ENCODE data around the gene FLOT2. TPM values are rescaled to one million over a fixed set of nuclear protein-coding genes. Genes with fewer than 3 reads are reported as not detected.

The FLOT2 gene
- total RNA-seq, 3 donors from 2014 or later: 49.8 to 78.3 (median 56.9) TPM

- Histone ChIP-seq H3K9me3 (no peaks in the 10 kb centered on the region), H3K36me3 (no peaks in the 10 kb centered on the region), H3K4me3 (no peak overlapping the region), H3K27ac (no peak overlapping the region), H3K27me3 (no peaks in the 10 kb centered on the region), H3K4me1 (peaks cover 0 to 41% of the 10 kb centered on the region in 2 donors)
- intact Hi-C loops (cut with DNase I; ENCODE audit: low total_unique reads): loop anchor here (1.0 to 10.0 kb wide), 2 partner anchors 10 to 126 kb away; partner anchors contain the start of gene PHF12
- no peak for DNase-seq (ENCODE audit: low spot score in 2 of 2)
- TF ChIP-seq POLR2AphosphoS5 (IDR thresholded peaks at IDR 0.05): no peak
- no peak for TF ChIP-seq CTCF (IDR thresholded peaks at IDR 0.05)
- no peak for TF ChIP-seq POLR2A (IDR thresholded peaks at IDR 0.05)
Measured at GRCh38 chr17:28941251-28941650, 43.7 kb upstream of the FLOT2 start.

GRCh38 chr17:28940675-28941074 is 43.1 kb upstream of the FLOT2 start:
- intact Hi-C loops (cut with DNase I; ENCODE audit: low total_unique reads): loop anchor here (1.0 to 10.0 kb wide), 2 partner anchors 11 to 126 kb away; partner anchors contain the start of gene PHF12
- Histone ChIP-seq H3K27me3 (no peaks in the 10 kb centered on the region), H3K4me1 (peaks cover 0 to 37% of the 10 kb centered on the region in 2 donors), H3K27ac (no peak overlapping the region), H3K9me3 (no peaks in the 10 kb centered on the region), H3K36me3 (no peaks in the 10 kb centered on the region), H3K4me3 (no peak overlapping the region)
- TF ChIP-seq POLR2AphosphoS5 (IDR thresholded peaks at IDR 0.05) (no peak), CTCF (IDR thresholded peaks at IDR 0.05) (no peak), POLR2A (IDR thresholded peaks at IDR 0.05) (no peak)
- no peak for DNase-seq (ENCODE audit: low spot score in 2 of 2)

GRCh38 chr17:28940142-28940541 is 42.6 kb upstream of the FLOT2 start:
- TF ChIP-seq POLR2A (IDR thresholded peaks at IDR 0.05) (no peak), POLR2AphosphoS5 (IDR thresholded peaks at IDR 0.05) (no peak), CTCF (IDR thresholded peaks at IDR 0.05) (no peak)
- no peak overlapping the region for H3K27ac ChIP-seq
- intact Hi-C loops (cut with DNase I; ENCODE audit: low total_unique reads): loop anchor here (10.0 kb wide), 1 partner anchor 125 kb away; no protein-coding TSS in a partner anchor
- no peak overlapping the region for H3K4me3 ChIP-seq
- H3K27me3 ChIP-seq: no peaks in the 10 kb centered on the region
- peaks cover 0 to 36% of the 10 kb centered on the region in 2 donors for H3K4me1 ChIP-seq
- no peaks in the 10 kb centered on the region for H3K9me3 ChIP-seq
- no peaks in the 10 kb centered on the region for H3K36me3 ChIP-seq
- no peak for DNase-seq (ENCODE audit: low spot score in 2 of 2)

- Histone ChIP-seq H3K36me3 (no peaks in the 10 kb centered on the region), H3K9me3 (no peaks in the 10 kb centered on the region), H3K27ac (peak overlapping the region; percentile 74 to 80), H3K27me3 (no peaks in the 10 kb centered on the region), H3K4me1 (peaks cover 0 to 36% of the 10 kb centered on the region in 2 donors), H3K4me3 (no peak overlapping the region)
- intact Hi-C loops (cut with DNase I; ENCODE audit: low total_unique reads): no loop called here
- TF ChIP-seq CTCF (IDR thresholded peaks at IDR 0.05) (no peak), POLR2AphosphoS5 (IDR thresholded peaks at IDR 0.05) (no peak), POLR2A (IDR thresholded peaks at IDR 0.05) (no peak)
- no peak for DNase-seq (ENCODE audit: low spot score in 2 of 2)
Measured at GRCh38 chr17:28938552-28938951, 41.0 kb upstream of the FLOT2 start.

GRCh38 chr17:28937044-28937729 is 39.7 kb upstream of the FLOT2 start:
- TF ChIP-seq POLR2AphosphoS5 (IDR thresholded peaks at IDR 0.05) (peak in 1 of 3 donors; percentile 49), POLR2A (IDR thresholded peaks at IDR 0.05) (no peak)
- Histone ChIP-seq H3K9me3 (no peaks in the 10 kb centered on the region), H3K36me3 (no peaks in the 10 kb centered on the region), H3K4me1 (peaks cover 0 to 36% of the 10 kb centered on the region in 2 donors), H3K27ac (peak overlapping the region; percentile 74 to 80), H3K27me3 (no peaks in the 10 kb centered on the region), H3K4me3 (peak overlapping the region in 1 of 3 donors; percentile 17)
- intact Hi-C loops (cut with DNase I; ENCODE audit: low total_unique reads): no loop called here
- DNase-seq (ENCODE audit: low spot score in 2 of 2): no peak
